NCI-H1930 (cell line): ENCODE data around the gene EPHB3.

Experiments
- DNase-seq, 2 experiments: peaks; one replicate each; lab custom pipeline; 2025; lab: John Stamatoyannopoulos, UW

The EPHB3 gene

GRCh38 chr3:184581331-184581855 is 19.8 kb downstream of the EPHB3 start:
- DNase-seq: no peak

- DNase-seq: no peak
Observed at GRCh38 chr3:184582646-184583577, 21.3 kb downstream of the EPHB3 start.

GRCh38 chr3:184583578-184584451 is 22.2 kb downstream of the EPHB3 start:
- peak; percentile 38 to 61 for DNase-seq

GRCh38 chr3:184584464-184584891 is 22.9 kb downstream of the EPHB3 start:
- DNase-seq: no peak

GRCh38 chr3:184585545-184585944 is 24.0 kb downstream of the EPHB3 start:
- DNase-seq: no peak

- no peak for DNase-seq
Observed at GRCh38 chr3:184586851-184587250, 25.3 kb downstream of the EPHB3 start.

- no peak for DNase-seq
Observed at GRCh38 chr3:184588776-184589175, 27.2 kb downstream of the EPHB3 start.

- DNase-seq: no peak
Observed at GRCh38 chr3:184590795-184591194, 29.2 kb downstream of the EPHB3 start.

- no peak for DNase-seq
Observed at GRCh38 chr3:184591789-184592188, 30.2 kb downstream of the EPHB3 start.

- no peak for DNase-seq
Observed at GRCh38 chr3:184592371-184593219, 31.0 kb downstream of the EPHB3 start.

- DNase-seq: no peak
Observed at GRCh38 chr3:184593220-184593927, 31.8 kb downstream of the EPHB3 start.

GRCh38 chr3:184593928-184594303 is 32.3 kb downstream of the EPHB3 start:
- no peak for DNase-seq

GRCh38 chr3:184594371-184595001 is 32.9 kb downstream of the EPHB3 start:
- no peak for DNase-seq

GRCh38 chr3:184595726-184596125 is 34.1 kb downstream of the EPHB3 start:
- no peak for DNase-seq

- no peak for DNase-seq
Observed at GRCh38 chr3:184596233-184596632, 34.6 kb downstream of the EPHB3 start.

GRCh38 chr3:184596886-184597575 is 35.4 kb downstream of the EPHB3 start:
- DNase-seq: no peak

- no peak for DNase-seq
Observed at GRCh38 chr3:184597829-184598573, 36.4 kb downstream of the EPHB3 start.

- no peak for DNase-seq
Observed at GRCh38 chr3:184598574-184598927, 37.0 kb downstream of the EPHB3 start.

GRCh38 chr3:184599143-184599542 is 37.6 kb downstream of the EPHB3 start:
- no peak for DNase-seq
